WTC11 (cell line): ENCODE data around the gene ZDHHC14.

Experiments
- NFE2L1 ChIP-seq: sonication (generic); formaldehyde crosslinking; IDR thresholded peaks from 2 replicates; pipeline ENCODE4 v1.8.1; 2023; ENCODE audit warnings: missing genetic modification reagents
- NR1H2 ChIP-seq: sonication (generic); formaldehyde crosslinking; IDR thresholded peaks from 2 replicates; pipeline ENCODE4 v1.9.0; 2021; ENCODE audit warnings: mild to moderate bottlenecking, moderate library complexity, missing genetic modification reagents
- NR3C1 ChIP-seq: sonication (generic); formaldehyde crosslinking; conservative IDR thresholded peaks from 2 replicates; pipeline ENCODE4 v1.8.1; 2023; ENCODE audit warnings: low read depth, mild to moderate bottlenecking, missing genetic modification reagents
- ZNF317 ChIP-seq: sonication (generic); formaldehyde crosslinking; IDR thresholded peaks from 2 replicates; pipeline ENCODE4 v1.8.1; 2023; ENCODE audit warnings: low read depth, mild to moderate bottlenecking, moderate library complexity, missing genetic modification reagents, borderline replicate concordance
- TF ChIP-seq, protein P1 (sequence below): sonication (generic); formaldehyde crosslinking; IDR thresholded peaks from 2 replicates; pipeline ENCODE4 v1.8.1; 2022; ENCODE audit warnings: mild to moderate bottlenecking, missing genetic modification reagents, moderate library complexity, borderline replicate concordance
- TF ChIP-seq, protein P2 (sequence below): fragments of 200-600 bp; IDR thresholded peaks from 2 replicates; pipeline ENCODE4 v1.8.0; 2022; ENCODE audit warnings: antibody characterized with exemption
- TF ChIP-seq, protein P3 (sequence below): sonication (generic); formaldehyde crosslinking; IDR thresholded peaks from 2 replicates; pipeline ENCODE4 v1.8.1; 2023; ENCODE audit warnings: mild to moderate bottlenecking, missing genetic modification reagents, moderate library complexity

DNA sequence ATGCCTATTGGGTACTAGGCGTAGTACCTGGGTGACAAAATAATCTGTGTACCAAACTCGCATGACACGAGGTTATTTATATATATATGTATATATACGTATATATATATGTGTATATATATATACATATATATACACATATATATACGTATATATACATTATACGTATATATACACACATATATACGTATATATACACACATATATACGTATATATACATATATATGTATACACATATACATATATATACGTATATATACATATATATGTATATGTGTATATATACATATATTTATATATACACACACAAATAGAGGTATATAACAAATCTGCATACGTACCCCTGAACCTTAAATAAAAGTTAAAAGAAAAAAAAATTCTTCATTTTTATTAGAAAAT, 103.2 kb downstream of the ZDHHC14 start:
- TF ChIP-seq ZNF317 (CRISPR knock-in tag) (no peak), NR3C1 (CRISPR knock-in tag) (no peak), NR1H2 (CRISPR knock-in tag) (no peak), NFE2L1 (CRISPR knock-in tag) (no peak)
- TF ChIP-seq, protein P1, sequence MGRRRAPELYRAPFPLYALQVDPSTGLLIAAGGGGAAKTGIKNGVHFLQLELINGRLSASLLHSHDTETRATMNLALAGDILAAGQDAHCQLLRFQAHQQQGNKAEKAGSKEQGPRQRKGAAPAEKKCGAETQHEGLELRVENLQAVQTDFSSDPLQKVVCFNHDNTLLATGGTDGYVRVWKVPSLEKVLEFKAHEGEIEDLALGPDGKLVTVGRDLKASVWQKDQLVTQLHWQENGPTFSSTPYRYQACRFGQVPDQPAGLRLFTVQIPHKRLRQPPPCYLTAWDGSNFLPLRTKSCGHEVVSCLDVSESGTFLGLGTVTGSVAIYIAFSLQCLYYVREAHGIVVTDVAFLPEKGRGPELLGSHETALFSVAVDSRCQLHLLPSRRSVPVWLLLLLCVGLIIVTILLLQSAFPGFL (CRISPR knock-in tag), result no peak
- TF ChIP-seq, protein P2, sequence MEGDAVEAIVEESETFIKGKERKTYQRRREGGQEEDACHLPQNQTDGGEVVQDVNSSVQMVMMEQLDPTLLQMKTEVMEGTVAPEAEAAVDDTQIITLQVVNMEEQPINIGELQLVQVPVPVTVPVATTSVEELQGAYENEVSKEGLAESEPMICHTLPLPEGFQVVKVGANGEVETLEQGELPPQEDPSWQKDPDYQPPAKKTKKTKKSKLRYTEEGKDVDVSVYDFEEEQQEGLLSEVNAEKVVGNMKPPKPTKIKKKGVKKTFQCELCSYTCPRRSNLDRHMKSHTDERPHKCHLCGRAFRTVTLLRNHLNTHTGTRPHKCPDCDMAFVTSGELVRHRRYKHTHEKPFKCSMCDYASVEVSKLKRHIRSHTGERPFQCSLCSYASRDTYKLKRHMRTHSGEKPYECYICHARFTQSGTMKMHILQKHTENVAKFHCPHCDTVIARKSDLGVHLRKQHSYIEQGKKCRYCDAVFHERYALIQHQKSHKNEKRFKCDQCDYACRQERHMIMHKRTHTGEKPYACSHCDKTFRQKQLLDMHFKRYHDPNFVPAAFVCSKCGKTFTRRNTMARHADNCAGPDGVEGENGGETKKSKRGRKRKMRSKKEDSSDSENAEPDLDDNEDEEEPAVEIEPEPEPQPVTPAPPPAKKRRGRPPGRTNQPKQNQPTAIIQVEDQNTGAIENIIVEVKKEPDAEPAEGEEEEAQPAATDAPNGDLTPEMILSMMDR, result no peak
- TF ChIP-seq, protein P3, sequence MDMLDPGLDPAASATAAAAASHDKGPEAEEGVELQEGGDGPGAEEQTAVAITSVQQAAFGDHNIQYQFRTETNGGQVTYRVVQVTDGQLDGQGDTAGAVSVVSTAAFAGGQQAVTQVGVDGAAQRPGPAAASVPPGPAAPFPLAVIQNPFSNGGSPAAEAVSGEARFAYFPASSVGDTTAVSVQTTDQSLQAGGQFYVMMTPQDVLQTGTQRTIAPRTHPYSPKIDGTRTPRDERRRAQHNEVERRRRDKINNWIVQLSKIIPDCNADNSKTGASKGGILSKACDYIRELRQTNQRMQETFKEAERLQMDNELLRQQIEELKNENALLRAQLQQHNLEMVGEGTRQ (CRISPR knock-in tag), result no peak
